ENCODE measurements around the gene GRIK2.

GRCh38 chr6:101926149-101926925 is 532.8 kb downstream of the GRIK2 start:
- TF ChIP-seq CTCF (IDR thresholded peaks at IDR 0.05) (no peak), ZFX (IDR thresholded peaks at IDR 0.05; ENCODE audit: borderline replicate concordance) (no peak)
